WTC11 (cell line): Measurements from ENCODE around the gene RGS13. TPM values are rescaled to one million over a fixed set of nuclear protein-coding genes. Genes with fewer than 3 reads are reported as not detected.
A peak's percentile ranks its signal among the peaks of the same experiment; 100 is the strongest.

ENCODE experiments used
- ATAC-seq: fragments of 200-7000 bp; cut with Tn5 transposase; 2 replicates; pipeline ENCODE4 v1.10.0; 2021; ENCODE audit warnings: mild to moderate bottlenecking, moderate library complexity
- CTCF ChIA-PET: fragments of 300-600 bp; sonication (Branson Sonifier 250); formaldehyde crosslinking; loops from one replicate; lab custom pipeline; 2021; ENCODE audit warnings: antibody characterized with exemption; lab: Charles Lee
- POLR2A ChIA-PET: fragments of 350-600 bp; sonication (Branson Sonifier 250); formaldehyde crosslinking; loops from one replicate; lab custom pipeline; 2021; ENCODE audit warnings: antibody characterized with exemption; lab: Charles Lee
- DNase-seq: peaks from one replicate; pipeline ENCODE4 v3.0.0; 2021; ENCODE audit warnings: low spot score
- H3K27ac Mint-ChIP-seq: 2 replicates; pipeline ENCODE4 v1.8.0; 2021; ENCODE audit warnings: mixed read lengths
- H3K27me3 Mint-ChIP-seq: 2 replicates; pipeline ENCODE4 v1.8.0; 2021; ENCODE audit warnings: low read depth, mild to moderate bottlenecking, moderate library complexity, mixed read lengths
- H3K36me3 Mint-ChIP-seq: 2 replicates; pipeline ENCODE4 v1.8.0; 2021; ENCODE audit warnings: mixed read lengths
- H3K4me1 Mint-ChIP-seq: 2 replicates; pipeline ENCODE4 v1.8.0; 2022; ENCODE audit warnings: mixed read lengths
- H3K4me3 Mint-ChIP-seq: 2 replicates; pipeline ENCODE4 v1.8.0; 2021; ENCODE audit warnings: mild to moderate bottlenecking, moderate library complexity, mixed read lengths
- H3K9me3 Mint-ChIP-seq: 2 replicates; pipeline ENCODE4 v1.8.0; 2021; ENCODE audit warnings: mixed read lengths
- ETV6 ChIP-seq: sonication (generic); formaldehyde crosslinking; IDR thresholded peaks from 2 replicates; pipeline ENCODE4 v1.8.1; 2022; ENCODE audit warnings: mild to moderate bottlenecking, missing genetic modification reagents
- NFATC4 ChIP-seq: fragments of 250-450 bp; sonication (Bioruptor Pico); IDR thresholded peaks from 2 replicates; pipeline ENCODE4 v1.9.0; 2021; ENCODE audit warnings: mild to moderate bottlenecking
- NFE2L1 ChIP-seq: sonication (generic); formaldehyde crosslinking; IDR thresholded peaks from 2 replicates; pipeline ENCODE4 v1.8.1; 2023; ENCODE audit warnings: missing genetic modification reagents
- SMAD3 ChIP-seq: sonication (generic); formaldehyde crosslinking; IDR thresholded peaks from 2 replicates; pipeline ENCODE4 v1.8.0; 2022; ENCODE audit warnings: missing genetic modification reagents, mild to moderate bottlenecking, borderline replicate concordance
- TCF7 ChIP-seq: sonication (generic); formaldehyde crosslinking; IDR thresholded peaks from 2 replicates; pipeline ENCODE4 v1.8.0; 2022; ENCODE audit warnings: mild to moderate bottlenecking, low read depth, missing genetic modification reagents, moderate library complexity
- total RNA-seq: library from RNA; stranded (reverse); gene quantifications from 3 replicates; pipeline ENCODE4 v1.2.3, GENCODE V29; 2021
- TF ChIP-seq, protein P1 (sequence below): fragments of 250-450 bp; sonication (Bioruptor Pico); IDR thresholded peaks from 2 replicates; pipeline ENCODE4 v1.9.0; 2021; ENCODE audit warnings: mild to moderate bottlenecking
- TF ChIP-seq, protein P2 (sequence below): sonication (generic); formaldehyde crosslinking; IDR thresholded peaks from 2 replicates; pipeline ENCODE4 v1.8.1; 2023; ENCODE audit warnings: mild to moderate bottlenecking, missing genetic modification reagents, moderate library complexity

The RGS13 gene
- total RNA-seq, 1 experiment from 2014 or later: not detected

DNA sequence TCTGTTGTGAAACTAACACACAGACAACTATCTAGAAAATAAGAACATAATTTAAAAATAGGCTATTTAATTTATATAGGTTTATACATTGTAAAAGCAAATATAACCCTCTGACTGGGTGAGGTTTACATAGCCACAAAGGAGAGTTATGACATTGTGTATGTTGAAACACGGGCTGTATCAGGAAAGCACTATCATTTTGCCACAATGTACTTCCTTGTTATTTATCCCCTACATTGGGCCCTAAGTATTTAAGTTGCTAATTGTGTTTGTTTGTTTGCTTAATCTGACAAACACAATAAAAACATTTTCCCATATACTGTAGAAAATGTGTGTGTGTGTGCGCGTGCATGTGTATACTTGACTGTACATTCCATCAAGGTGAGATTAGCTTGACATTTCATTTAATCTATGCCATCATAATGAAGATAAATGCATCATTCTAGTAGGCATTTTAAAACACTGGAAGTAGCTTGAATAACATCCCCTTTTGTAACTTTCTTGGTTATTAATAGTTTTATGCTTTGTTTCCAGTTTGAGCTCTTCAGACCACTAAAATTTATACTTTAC is 72.1 kb downstream of the RGS13 start:
- H3K4me3 Mint-ChIP-seq: no peak overlapping the region
- POLR2A ChIA-PET: no interaction called here

DNA sequence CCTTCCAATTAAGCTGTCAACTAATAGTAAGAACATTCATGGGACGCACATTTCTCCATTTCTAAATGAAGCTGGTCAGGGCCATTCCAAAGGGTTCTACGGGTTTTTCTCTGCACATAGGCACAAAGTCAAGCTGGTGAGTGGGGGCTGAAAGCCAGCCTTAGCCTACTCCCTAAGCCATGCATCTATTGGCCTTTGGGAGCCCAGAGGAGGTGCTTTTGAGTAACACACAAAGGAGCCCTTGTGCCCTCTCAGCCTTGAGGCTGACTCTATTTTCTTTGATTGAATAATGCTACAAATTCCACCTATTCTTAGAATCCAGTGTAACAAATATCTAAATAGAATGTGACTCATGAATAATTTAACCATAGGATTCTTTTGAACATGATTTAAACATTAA is 73.6 kb downstream of the RGS13 start:
- ATAC-seq (peak; percentile 95), DNase-seq (no peak)
- Mint-ChIP-seq H3K27ac (no peak overlapping the region), H3K36me3 (no peaks in the 10 kb centered on the region), H3K4me3 (no peak overlapping the region), H3K27me3 (no peaks in the 10 kb centered on the region), H3K9me3 (no peaks in the 10 kb centered on the region), H3K4me1 (peaks cover 3% of the 10 kb centered on the region; the same call in 1 of the 2 replicates)
- TF ChIP-seq ETV6 (CRISPR knock-in tag) (no peak), SMAD3 (CRISPR knock-in tag) (no peak), NFATC4 (CRISPR knock-in tag) (no peak), TCF7 (CRISPR knock-in tag) (no peak)
- ChIA-PET POLR2A (no interaction called here), CTCF (no interaction called here)

More for the DNA sequence above, 72.1 kb downstream of the RGS13 start:
- TF ChIP-seq NFE2L1 (CRISPR knock-in tag): no peak
- TF ChIP-seq, protein P1, sequence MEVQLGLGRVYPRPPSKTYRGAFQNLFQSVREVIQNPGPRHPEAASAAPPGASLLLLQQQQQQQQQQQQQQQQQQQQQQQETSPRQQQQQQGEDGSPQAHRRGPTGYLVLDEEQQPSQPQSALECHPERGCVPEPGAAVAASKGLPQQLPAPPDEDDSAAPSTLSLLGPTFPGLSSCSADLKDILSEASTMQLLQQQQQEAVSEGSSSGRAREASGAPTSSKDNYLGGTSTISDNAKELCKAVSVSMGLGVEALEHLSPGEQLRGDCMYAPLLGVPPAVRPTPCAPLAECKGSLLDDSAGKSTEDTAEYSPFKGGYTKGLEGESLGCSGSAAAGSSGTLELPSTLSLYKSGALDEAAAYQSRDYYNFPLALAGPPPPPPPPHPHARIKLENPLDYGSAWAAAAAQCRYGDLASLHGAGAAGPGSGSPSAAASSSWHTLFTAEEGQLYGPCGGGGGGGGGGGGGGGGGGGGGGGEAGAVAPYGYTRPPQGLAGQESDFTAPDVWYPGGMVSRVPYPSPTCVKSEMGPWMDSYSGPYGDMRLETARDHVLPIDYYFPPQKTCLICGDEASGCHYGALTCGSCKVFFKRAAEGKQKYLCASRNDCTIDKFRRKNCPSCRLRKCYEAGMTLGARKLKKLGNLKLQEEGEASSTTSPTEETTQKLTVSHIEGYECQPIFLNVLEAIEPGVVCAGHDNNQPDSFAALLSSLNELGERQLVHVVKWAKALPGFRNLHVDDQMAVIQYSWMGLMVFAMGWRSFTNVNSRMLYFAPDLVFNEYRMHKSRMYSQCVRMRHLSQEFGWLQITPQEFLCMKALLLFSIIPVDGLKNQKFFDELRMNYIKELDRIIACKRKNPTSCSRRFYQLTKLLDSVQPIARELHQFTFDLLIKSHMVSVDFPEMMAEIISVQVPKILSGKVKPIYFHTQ (CRISPR knock-in tag): no peak
- TF ChIP-seq, protein P2, sequence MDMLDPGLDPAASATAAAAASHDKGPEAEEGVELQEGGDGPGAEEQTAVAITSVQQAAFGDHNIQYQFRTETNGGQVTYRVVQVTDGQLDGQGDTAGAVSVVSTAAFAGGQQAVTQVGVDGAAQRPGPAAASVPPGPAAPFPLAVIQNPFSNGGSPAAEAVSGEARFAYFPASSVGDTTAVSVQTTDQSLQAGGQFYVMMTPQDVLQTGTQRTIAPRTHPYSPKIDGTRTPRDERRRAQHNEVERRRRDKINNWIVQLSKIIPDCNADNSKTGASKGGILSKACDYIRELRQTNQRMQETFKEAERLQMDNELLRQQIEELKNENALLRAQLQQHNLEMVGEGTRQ (CRISPR knock-in tag): no peak
- DNase-seq: no peak
- no peaks in the 10 kb centered on the region for H3K36me3 Mint-ChIP-seq
- H3K27ac Mint-ChIP-seq: no peak overlapping the region
- CTCF ChIA-PET: no interaction called here
- H3K9me3 Mint-ChIP-seq: no peaks in the 10 kb centered on the region
- peaks cover 3% of the 10 kb centered on the region; the same call in 1 of the 2 replicates for H3K4me1 Mint-ChIP-seq
- no peak for ATAC-seq
- no peaks in the 10 kb centered on the region for H3K27me3 Mint-ChIP-seq

Other genes starting within 250 kb of the RGS13 start
- gene RGS1, start 60.4 kb upstream of the RGS13 start, total RNA-seq: 0.14 to 0.22 TPM in 2 of 3 replicates, not detected in the other
- 13.1 to 19.1 TPM (median 18.7 TPM) in 3 replicates for gene RGS2, start 172.9 kb downstream of the RGS13 start, total RNA-seq